ENCODE results near the gene CEP41. TPM values are rescaled to one million over a fixed set of nuclear protein-coding genes. Genes with fewer than 3 reads are reported as not detected.

Gene CEP41
- total and polyA plus RNA-seq, 2 donors (not counting 3 experiments of a cell fraction or from before 2014, with no cell fraction given) = 19.5 to 26.8 TPM

DNA sequence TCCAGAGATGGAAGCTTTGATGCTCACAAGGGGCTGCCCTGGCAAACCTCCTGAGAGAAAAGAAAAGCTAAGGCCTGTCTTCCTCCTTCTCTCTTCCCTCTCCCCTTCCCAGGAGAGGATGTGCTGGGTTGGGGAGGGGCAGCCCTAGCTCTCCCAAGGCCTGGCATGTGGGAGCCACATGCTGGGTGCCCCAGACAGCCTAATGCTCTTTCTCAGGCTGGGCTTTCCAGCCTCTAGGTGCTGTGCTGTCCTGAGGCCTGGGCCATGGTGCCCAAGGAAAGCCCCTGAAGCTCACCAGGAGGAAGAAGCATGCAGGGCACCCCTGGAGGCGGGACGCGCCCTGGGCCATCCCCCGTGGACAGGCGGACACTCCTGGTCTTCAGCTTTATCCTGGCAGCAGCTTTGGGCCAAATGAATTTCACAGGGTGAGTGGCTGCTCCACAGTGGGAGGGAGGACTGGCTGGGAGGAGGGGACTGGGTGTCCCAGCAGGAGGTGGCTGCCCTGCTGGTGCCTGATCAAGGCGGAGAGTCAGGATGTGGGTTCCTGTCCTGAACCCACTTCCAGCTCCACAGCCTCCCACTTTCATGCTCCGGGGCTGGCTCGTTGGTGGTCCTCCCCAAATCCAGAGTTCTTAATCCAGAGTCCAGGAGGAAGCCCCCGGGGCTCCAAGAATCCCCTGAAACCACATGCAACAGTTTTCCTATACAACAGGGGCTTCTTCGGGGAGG lies 94.5 kb downstream of the CEP41 start:
- H3K27ac ChIP-seq (ENCODE audit: insufficient read depth, low read depth, low read length) = no peak overlapping the region
- H3K27me3 ChIP-seq (ENCODE audit: control insufficient read depth in 2 of 2, insufficient read depth in 2 of 2, low read length in 2 of 2) = peaks cover 0 to 3% of the 10 kb centered on the region in 2 experiments
- no peaks in the 10 kb centered on the region for H4K20me1 ChIP-seq (replicated peaks; ENCODE audit: control insufficient read depth, extremely low read depth, insufficient read depth, low read length)
- H3K36me3 ChIP-seq (ENCODE audit: control insufficient read depth in 2 of 2, extremely low read depth in 1 of 2, insufficient read depth in 2 of 2, low read length in 2 of 2) = no peaks in the 10 kb centered on the region
- H3K4me3 ChIP-seq (replicated peaks in 1 of 3; ENCODE audit: insufficient read depth in 1 of 3, low read depth in 1 of 3, low read length in 3 of 3) = no peak overlapping the region
- intact Hi-C loops (cut with micrococcal nuclease) = no loop called here
- dilution Hi-C loops (cut with MboI; ENCODE audit: extremely low pct_ligation_motif_present, low sequenced_read_pairs) = no loop called here
- no peak overlapping the region for H3K9ac ChIP-seq (replicated peaks; ENCODE audit: extremely low read depth, insufficient read depth, low read length)
- no peak overlapping the region for H2AFZ ChIP-seq (ENCODE audit: low read depth, low read length)
- H3K4me2 ChIP-seq (ENCODE audit: insufficient read depth, low read length) = no peak overlapping the region
- DNase-seq (ENCODE audit: low read depth, low spot score) = no peak
- TF ChIP-seq, protein P1, sequence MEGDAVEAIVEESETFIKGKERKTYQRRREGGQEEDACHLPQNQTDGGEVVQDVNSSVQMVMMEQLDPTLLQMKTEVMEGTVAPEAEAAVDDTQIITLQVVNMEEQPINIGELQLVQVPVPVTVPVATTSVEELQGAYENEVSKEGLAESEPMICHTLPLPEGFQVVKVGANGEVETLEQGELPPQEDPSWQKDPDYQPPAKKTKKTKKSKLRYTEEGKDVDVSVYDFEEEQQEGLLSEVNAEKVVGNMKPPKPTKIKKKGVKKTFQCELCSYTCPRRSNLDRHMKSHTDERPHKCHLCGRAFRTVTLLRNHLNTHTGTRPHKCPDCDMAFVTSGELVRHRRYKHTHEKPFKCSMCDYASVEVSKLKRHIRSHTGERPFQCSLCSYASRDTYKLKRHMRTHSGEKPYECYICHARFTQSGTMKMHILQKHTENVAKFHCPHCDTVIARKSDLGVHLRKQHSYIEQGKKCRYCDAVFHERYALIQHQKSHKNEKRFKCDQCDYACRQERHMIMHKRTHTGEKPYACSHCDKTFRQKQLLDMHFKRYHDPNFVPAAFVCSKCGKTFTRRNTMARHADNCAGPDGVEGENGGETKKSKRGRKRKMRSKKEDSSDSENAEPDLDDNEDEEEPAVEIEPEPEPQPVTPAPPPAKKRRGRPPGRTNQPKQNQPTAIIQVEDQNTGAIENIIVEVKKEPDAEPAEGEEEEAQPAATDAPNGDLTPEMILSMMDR (IDR thresholded peaks at IDR 0.05; ENCODE audit: extremely low read depth in 1 of 2, insufficient read depth in 1 of 2, low read depth in 1 of 2, low read length in 2 of 2) = no peak
- TF ChIP-seq, protein P2, sequence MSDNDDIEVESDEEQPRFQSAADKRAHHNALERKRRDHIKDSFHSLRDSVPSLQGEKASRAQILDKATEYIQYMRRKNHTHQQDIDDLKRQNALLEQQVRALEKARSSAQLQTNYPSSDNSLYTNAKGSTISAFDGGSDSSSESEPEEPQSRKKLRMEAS (IDR thresholded peaks at IDR 0.05; ENCODE audit: insufficient read depth, insufficient read length) = no peak
- TF ChIP-seq GATA2 (IDR thresholded peaks at IDR 0.05; ENCODE audit: insufficient read depth, insufficient read length, low read depth, low read length) = no peak
- no peak for TF ChIP-seq EZH2 (IDR thresholded peaks at IDR 0.05; ENCODE audit: borderline replicate concordance, low read depth, low read length, severe bottlenecking)
- no peak for TF ChIP-seq MYC (IDR thresholded peaks at IDR 0.05; ENCODE audit: low read depth, low read length)
- no peak for TF ChIP-seq JUN (IDR thresholded peaks at IDR 0.05; ENCODE audit: borderline replicate concordance, insufficient read depth, insufficient read length, low read depth)
- no peak for TF ChIP-seq POLR2AphosphoS5 (IDR thresholded peaks at IDR 0.05; ENCODE audit: insufficient read depth, low read depth, low read length)
- ChIA-PET CTCF (no interaction called here), POLR2A (no interaction called here)
- H3K9me1 ChIP-seq (replicated peaks; ENCODE audit: control insufficient read depth, extremely low read depth, insufficient read depth, low read length) = no peaks in the 10 kb centered on the region
- no TSS peak for BruUV-seq (replicated peaks)
- H3K4me1 ChIP-seq (ENCODE audit: control insufficient read depth, extremely low read depth, insufficient read depth, low read length) = no peaks in the 10 kb centered on the region
- FAIRE-seq = no peak
- no peaks in the 10 kb centered on the region for H3K9me3 ChIP-seq (replicated peaks; ENCODE audit: control insufficient read depth, insufficient read depth, low read length)
- H3K79me2 ChIP-seq (ENCODE audit: control insufficient read depth, insufficient read depth, low read length) = no peaks in the 10 kb centered on the region

Measured in endothelial cell of umbilical vein (primary cell).